ENCODE results near the gene NKD1.

DNA sequence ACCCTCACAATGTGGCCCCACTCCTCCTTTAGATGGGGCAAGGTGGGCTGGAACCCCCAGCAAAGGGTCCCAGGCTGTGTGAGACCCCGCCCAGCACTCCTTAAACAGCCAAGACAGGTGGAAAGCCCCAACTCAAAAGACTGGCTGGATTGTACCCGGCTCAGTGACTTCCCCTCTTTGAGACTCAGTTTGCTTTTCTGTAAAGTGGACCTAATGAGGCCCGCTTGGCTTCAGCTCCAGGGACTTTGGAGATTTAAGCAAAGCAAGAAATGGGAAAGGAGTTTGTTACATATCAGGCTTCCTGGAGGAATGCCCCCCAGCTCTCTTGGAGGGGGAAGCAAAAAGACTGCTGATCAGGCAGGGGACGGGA, 93.6 kb downstream of the NKD1 start:
- TF ChIP-seq, protein P1, sequence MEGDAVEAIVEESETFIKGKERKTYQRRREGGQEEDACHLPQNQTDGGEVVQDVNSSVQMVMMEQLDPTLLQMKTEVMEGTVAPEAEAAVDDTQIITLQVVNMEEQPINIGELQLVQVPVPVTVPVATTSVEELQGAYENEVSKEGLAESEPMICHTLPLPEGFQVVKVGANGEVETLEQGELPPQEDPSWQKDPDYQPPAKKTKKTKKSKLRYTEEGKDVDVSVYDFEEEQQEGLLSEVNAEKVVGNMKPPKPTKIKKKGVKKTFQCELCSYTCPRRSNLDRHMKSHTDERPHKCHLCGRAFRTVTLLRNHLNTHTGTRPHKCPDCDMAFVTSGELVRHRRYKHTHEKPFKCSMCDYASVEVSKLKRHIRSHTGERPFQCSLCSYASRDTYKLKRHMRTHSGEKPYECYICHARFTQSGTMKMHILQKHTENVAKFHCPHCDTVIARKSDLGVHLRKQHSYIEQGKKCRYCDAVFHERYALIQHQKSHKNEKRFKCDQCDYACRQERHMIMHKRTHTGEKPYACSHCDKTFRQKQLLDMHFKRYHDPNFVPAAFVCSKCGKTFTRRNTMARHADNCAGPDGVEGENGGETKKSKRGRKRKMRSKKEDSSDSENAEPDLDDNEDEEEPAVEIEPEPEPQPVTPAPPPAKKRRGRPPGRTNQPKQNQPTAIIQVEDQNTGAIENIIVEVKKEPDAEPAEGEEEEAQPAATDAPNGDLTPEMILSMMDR (IDR thresholded peaks at IDR 0.05) = no peak
- TF ChIP-seq POLR2A (IDR thresholded peaks at IDR 0.05) = no peak
- no peak for TF ChIP-seq POLR2AphosphoS5 (IDR thresholded peaks at IDR 0.05; ENCODE audit: insufficient read depth in 1 of 2, low read depth in 1 of 2)

All from vagina (tissue), 2 donors.